K562 (cell line): Measurements from ENCODE around the gene CD151. TPM values are rescaled to one million over a fixed set of nuclear protein-coding genes. Genes with fewer than 3 reads are reported as not detected.

ENCODE experiments used
- CCNT2 ChIP-seq: IDR thresholded peaks from 2 replicates; pipeline ENCODE4 v1.6.1; 2011; ENCODE audit warnings: borderline replicate concordance, low read depth, mild to moderate bottlenecking, moderate library complexity, mixed read lengths, low read length; ENCODE audit not compliant: insufficient read length; ENCODE audit errors: extremely low read depth
- CREM ChIP-seq: IDR thresholded peaks from 2 replicates; pipeline ENCODE4 v1.6.1; 2014; ENCODE audit warnings: antibody characterized with exemption, low read depth
- CTCF ChIP-seq, 3 experiments: IDR thresholded peaks in 2 of 3; conservative IDR thresholded peaks in 1 of 3; 2 replicates each; pipeline ENCODE4 v1.5.1; 2011 to 2012; ENCODE audit warnings: low read length in 3 of 3, mild to moderate bottlenecking in 3 of 3, control low read depth in 2 of 3, improper control_type of control experiment in 1 of 3, inconsistent platforms in 1 of 3, low read depth in 1 of 3, mixed read lengths in 1 of 3, moderate library complexity in 1 of 3; ENCODE audit not compliant: insufficient read depth in 2 of 3
- POLR2G ChIP-seq: fragments of 200-400 bp; formaldehyde crosslinking; IDR thresholded peaks from 2 replicates; pipeline ENCODE4 v1.6.1; 2017; ENCODE audit warnings: low read depth, mild to moderate bottlenecking, antibody characterized with exemption, low read length, moderate library complexity
- RAD21 ChIP-seq, 2 experiments: fragments of 250-450 bp in 1 of 2; fragments of 450-650 bp in 1 of 2; sonication (Bioruptor Pico) in 1 of 2; formaldehyde crosslinking in 1 of 2; IDR thresholded peaks in 1 of 2; conservative IDR thresholded peaks in 1 of 2; 2 replicates each; pipeline versions ENCODE4 v1.4.0 to v1.8.0; 2020 to 2022; ENCODE audit warnings: mild to moderate bottlenecking in 2 of 2, moderate library complexity in 1 of 2
- RBFOX2 ChIP-seq: fragments of 200-400 bp; formaldehyde crosslinking; IDR thresholded peaks from 2 replicates; pipeline ENCODE4 v1.6.1; 2017; ENCODE audit warnings: low read depth, mild to moderate bottlenecking, low read length, moderate library complexity
- SIRT6 ChIP-seq: IDR thresholded peaks from one replicate; pipeline ENCODE4 v1.6.1; 2012; ENCODE audit warnings: low read depth, mild to moderate bottlenecking, control low read depth, inconsistent platforms, low read length, moderate library complexity
- ZNF134 ChIP-seq: fragments of 250-450 bp; sonication (Bioruptor Pico); conservative IDR thresholded peaks from 2 replicates; pipeline ENCODE4 v1.4.0; 2020
- ZNF449 ChIP-seq: fragments of 250-450 bp; sonication (Bioruptor Pico); IDR thresholded peaks from 2 replicates; pipeline ENCODE4 v1.8.0; 2022; ENCODE audit warnings: moderate library complexity, mild to moderate bottlenecking, inconsistent platforms
- polyA plus RNA-seq, 8 experiments: library from polyadenylated mRNA; depleted of rRNA in 4 of 8; stranded (reverse) in 5 of 8; unstranded in 3 of 8; fragments of >200 nt; fragmentation: Nextera tagmentation in 2 of 8; fragmentation: Illumina TruSeq in 1 of 8; extraction: Ambion mirVana in 2 of 8; extraction: Trizol in 1 of 8; gene quantifications; 2 replicates each; pipeline versions ENCODE4 v1.2.1 to v1.2.3, GENCODE V29; 2011 to 2014; ENCODE audit warnings: inconsistent platforms in 1 of 8, missing spikeins in 1 of 8
- total RNA-seq, 7 experiments: library from RNA; depleted of rRNA in 6 of 7; stranded (reverse); fragments of >200 nt in 6 of 7; fragmentation: Illumina TruSeq in 2 of 7; extraction: Trizol in 2 of 7; gene quantifications; 2 replicates each; pipeline versions ENCODE4 v1.2.1 to v1.2.3, GENCODE V29; 2011 to 2021; ENCODE audit warnings: low replicate concordance in 1 of 7

CD151 gene
- total and polyA plus RNA-seq, 9 of the 15 experiments (the other 6 are each of a cell fraction or from before 2014, with no cell fraction given), result 2.3 to 187 (median 140) TPM

- TF ChIP-seq ZNF449 (CRISPR knock-in tag) (no peak), CCNT2 (no peak), RBFOX2 (peak; percentile 74), SIRT6 (peak; percentile 51), ZNF134 (no peak), CREM (peak; percentile 6; the same call in 1 of the 2 replicates), CTCF (IDR thresholded peaks at IDR 0.05 in 2 of 3, conservative IDR thresholded peaks at IDR 0.05 in 1 of 3; ENCODE audit: insufficient read depth in 2 of 3, low read depth in 1 of 3, low read length in 3 of 3) (peak; percentile 5 to 14 (median 7); a peak in 1 of 6 replicates), POLR2G (peak; percentile 45), RAD21 (CRISPR knock-in tag; conservative IDR thresholded peaks at IDR 0.05 in 1 of 2, IDR thresholded peaks at IDR 0.05 in 1 of 2) (peak in 1 of 2 experiments; percentile 9; a peak in 1 of 4 replicates)
Measured at GRCh38 chr11:811446-812245, 21.1 kb upstream of the CD151 start (continued).
